GM18498 (cell line): Measurements from ENCODE around the gene UGCG.
A peak's percentile ranks its signal among the peaks of the same experiment; 100 is the strongest.

Source experiments
- ATAC-seq: cut with Tn5 transposase; IDR thresholded peaks from one replicate; pipeline ENCODE4 v1.9.1; 2021; ENCODE audit warnings: mild to moderate bottlenecking, moderate library complexity; ENCODE audit not compliant: unreplicated experiment

Gene UGCG

GRCh38 chr9:111978616-111979015, 82.0 kb downstream of the UGCG start:
- no peak for ATAC-seq

- ATAC-seq = no peak
Measured at GRCh38 chr9:111979561-111979960, 82.9 kb downstream of the UGCG start.

- no peak for ATAC-seq
Measured at GRCh38 chr9:111980398-111980797, 83.8 kb downstream of the UGCG start.

- peak; percentile 73 for ATAC-seq
Measured at GRCh38 chr9:111983484-111983908, 86.9 kb downstream of the UGCG start.

GRCh38 chr9:111984086-111984802, 87.6 kb downstream of the UGCG start:
- ATAC-seq = no peak
